Activated CD4-positive, alpha-beta T cell treated with anti-CD3 and anti-CD28 coated beads, Interleukin-2, amount 10 ng/mL, durations not matched to agents 24 days and 14 days (primary cell): ENCODE data around the gene FAHD1. TPM values are rescaled to one million over a fixed set of nuclear protein-coding genes. Genes with fewer than 3 reads are reported as not detected.
A peak's percentile ranks its signal among the peaks of the same experiment; 100 is the strongest.
"Not testable (repeated sequence)": the region's sequence is repeated elsewhere in the genome, so short reads cannot be mapped to it uniquely, and the experiment has no call there.

ENCODE experiments used
- DNase-seq: peaks from one replicate; pipeline ENCODE4 v3.0.0; 2022
- H3K27ac Mint-ChIP-seq: one replicate; pipeline ENCODE4 v1.8.0; 2022; ENCODE audit warnings: mild to moderate bottlenecking, mixed read lengths
- H3K27me3 Mint-ChIP-seq: one replicate; pipeline ENCODE4 v1.8.0; 2022; ENCODE audit warnings: mixed read lengths
- H3K36me3 Mint-ChIP-seq: one replicate; pipeline ENCODE4 v1.8.0; 2022; ENCODE audit warnings: low read depth, mild to moderate bottlenecking, mixed read lengths
- H3K4me1 Mint-ChIP-seq: one replicate; pipeline ENCODE4 v1.8.0; 2021; ENCODE audit warnings: mixed read lengths
- H3K4me3 Mint-ChIP-seq: one replicate; pipeline ENCODE4 v1.8.0; 2022; ENCODE audit warnings: mild to moderate bottlenecking, moderate library complexity, mixed read lengths
- H3K9me3 Mint-ChIP-seq: one replicate; pipeline ENCODE4 v1.8.0; 2021; ENCODE audit warnings: mixed read lengths
- intact Hi-C: fragments of 100-400 bp; cut with micrococcal nuclease; formaldehyde crosslinking; loops from one replicate; pipeline ENCODE4 v1.15.1; 2023
- total RNA-seq: library from RNA; stranded (reverse); gene quantifications from 2 replicates; pipeline ENCODE4 v1.2.3, GENCODE V29; 2022

FAHD1 gene
- total RNA-seq, 1 donor from 2014 or later = 20.2 TPM

DNA sequence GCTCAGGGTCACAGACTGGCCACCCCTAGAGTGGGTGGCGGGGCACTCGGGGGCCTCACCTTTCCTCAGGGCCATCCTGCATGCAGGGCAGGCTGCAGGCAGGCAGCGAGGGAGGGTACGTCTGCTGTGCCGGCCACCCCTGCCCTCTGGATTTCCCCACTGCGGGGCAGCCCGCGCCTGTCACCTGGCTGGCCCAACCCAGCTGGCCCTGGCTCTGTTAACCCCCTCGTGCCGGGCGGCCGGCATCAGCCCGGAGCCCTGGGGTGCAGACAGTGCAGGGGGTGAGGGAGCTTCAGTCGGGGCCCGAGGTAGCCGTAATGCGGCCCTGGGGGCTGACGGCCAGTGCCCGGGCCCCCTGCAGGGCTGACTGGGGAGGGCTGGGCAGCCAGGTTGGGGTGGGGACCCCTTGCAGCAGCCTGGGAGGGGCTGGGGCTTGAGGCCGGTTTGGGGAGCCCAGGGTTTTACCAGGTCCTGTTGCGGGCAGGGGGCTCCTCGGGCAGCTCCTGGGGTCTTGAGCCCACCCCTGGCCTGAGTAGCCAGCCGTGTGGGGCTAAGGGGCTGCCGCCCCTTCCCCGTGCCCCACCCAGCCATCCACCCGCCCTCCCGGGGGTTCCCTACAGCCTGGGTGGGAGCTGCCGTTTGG, 33.3 kb upstream of the FAHD1 start, which contains the start of gene IGFALS:
Gene IGFALS (minus strand): TSS at position 128 of the 643 bp plus-strand sequence. CDS start 53 bp downstream, at position 75.
- DNase-seq = no peak
- intact Hi-C loops = no loop called here
- Mint-ChIP-seq H3K27me3 (no peaks in the 10 kb centered on the region), H3K4me3 (no peak within 1 kb of the TSS), H3K27ac (no peak within 1 kb of the TSS), H3K9me3 (no peaks in the 10 kb centered on the region), H3K4me1 (no peaks in the 10 kb centered on the region), H3K36me3 (peaks cover 7% of the 10 kb centered on the region)

DNA sequence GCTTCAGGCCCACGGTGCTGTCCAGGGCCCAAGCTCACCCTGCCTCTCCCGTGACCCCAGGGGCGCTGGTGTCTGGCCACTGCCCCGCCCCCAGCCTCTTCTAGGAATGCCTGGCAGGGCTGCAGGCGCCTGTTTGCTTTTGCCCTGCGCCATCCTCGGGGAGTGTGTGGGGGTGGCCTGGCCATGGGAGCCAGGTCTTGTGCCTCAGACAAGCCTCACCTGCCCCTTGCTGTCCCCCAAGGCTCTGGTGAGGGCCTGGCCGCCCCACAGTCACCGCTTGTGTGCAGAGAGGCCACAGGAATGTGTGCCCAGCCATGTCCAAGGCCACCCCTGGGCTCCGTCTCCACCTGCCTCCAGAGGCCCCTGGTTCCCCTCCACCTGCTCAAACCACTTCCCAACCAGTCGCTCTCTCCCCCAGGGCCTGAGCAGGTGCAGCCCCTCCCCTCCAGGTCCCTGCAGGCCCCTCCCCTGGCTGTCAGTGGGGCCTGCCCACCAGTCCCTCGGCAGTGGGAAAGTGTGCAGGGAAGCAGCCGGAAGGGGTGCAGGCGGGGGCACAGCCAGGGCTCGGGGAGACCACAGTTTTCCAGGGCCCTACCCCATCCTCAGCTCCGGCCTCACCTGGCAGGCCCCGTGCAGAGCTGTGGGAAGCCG, 32.7 kb upstream of the FAHD1 start:
- Mint-ChIP-seq H3K36me3 (peaks cover 2% of the 10 kb centered on the region), H3K9me3 (peaks cover 4% of the 10 kb centered on the region), H3K27me3 (no peaks in the 10 kb centered on the region), H3K4me1 (no peaks in the 10 kb centered on the region), H3K4me3 (no peak overlapping the region), H3K27ac (no peak overlapping the region)
- intact Hi-C loops = no loop called here
- DNase-seq = no peak

DNA sequence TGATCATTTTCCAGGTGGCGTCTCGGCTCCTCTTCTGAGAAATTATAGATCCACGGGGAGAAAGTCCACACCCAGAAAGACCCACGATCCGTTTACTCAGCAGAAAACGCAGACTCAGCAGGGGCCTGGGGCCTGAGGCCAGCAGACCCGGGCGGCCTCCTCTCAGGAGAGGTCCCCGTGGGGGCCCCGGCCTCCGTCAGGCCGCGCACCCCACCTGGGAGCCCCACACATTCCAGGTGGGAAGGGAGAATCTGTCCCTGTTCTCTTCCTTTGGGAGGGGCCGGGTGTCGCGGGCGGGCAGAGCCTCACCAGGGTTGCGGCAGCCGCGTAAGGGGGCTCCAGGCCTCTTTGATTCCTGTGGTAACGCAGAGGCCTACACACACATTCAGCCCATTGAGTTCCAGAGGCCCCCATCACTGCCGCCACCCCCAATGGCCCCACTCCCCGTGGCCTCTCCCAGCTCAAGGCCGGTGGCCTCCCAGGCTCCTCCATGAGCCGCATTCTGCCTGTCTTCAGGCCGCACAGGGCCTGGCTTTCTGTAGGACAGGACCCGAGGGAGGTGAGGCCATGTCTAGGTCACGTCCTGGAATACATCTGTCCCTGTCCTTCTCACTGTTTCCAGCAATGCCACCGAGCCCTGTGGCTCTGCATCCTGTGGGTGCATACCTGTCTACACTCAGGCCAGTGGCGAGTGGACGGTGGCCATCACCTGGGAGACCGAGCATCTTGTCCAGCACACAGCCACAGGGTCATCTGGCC, 31.9 kb upstream of the FAHD1 start:
- intact Hi-C loops = no loop called here
- Mint-ChIP-seq H3K9me3 (peaks cover 7% of the 10 kb centered on the region), H3K27me3 (no peaks in the 10 kb centered on the region), H3K36me3 (peaks cover 2% of the 10 kb centered on the region), H3K4me3 (no peak overlapping the region), H3K27ac (no peak overlapping the region), H3K4me1 (no peaks in the 10 kb centered on the region)
- no peak for DNase-seq

DNA sequence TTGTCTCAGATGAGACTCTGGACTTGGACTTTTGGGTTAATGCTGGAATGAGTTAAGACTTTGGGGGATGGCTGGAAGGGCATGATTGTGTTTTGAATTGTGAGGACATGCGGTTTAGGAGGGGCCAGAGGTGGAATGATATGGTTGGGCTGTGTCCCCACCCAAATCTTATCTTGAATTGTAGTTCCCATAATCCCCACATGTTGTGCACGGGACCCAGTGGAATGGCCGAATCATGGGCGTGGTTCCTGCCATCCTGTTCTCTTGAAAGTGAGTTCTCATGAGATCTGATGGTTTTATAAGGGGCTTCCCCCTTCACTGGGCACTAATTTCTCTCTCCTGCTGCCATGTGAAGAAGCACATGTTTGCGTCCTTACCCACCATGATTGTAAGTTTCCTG, 27.7 kb upstream of the FAHD1 start:
- H3K4me1 Mint-ChIP-seq, intact Hi-C loops, H3K27me3 Mint-ChIP-seq, H3K4me3 Mint-ChIP-seq, H3K27ac Mint-ChIP-seq, H3K36me3 Mint-ChIP-seq, DNase-seq: not testable (repeated sequence)
- H3K9me3 Mint-ChIP-seq = peaks cover 14% of the 10 kb centered on the region

DNA sequence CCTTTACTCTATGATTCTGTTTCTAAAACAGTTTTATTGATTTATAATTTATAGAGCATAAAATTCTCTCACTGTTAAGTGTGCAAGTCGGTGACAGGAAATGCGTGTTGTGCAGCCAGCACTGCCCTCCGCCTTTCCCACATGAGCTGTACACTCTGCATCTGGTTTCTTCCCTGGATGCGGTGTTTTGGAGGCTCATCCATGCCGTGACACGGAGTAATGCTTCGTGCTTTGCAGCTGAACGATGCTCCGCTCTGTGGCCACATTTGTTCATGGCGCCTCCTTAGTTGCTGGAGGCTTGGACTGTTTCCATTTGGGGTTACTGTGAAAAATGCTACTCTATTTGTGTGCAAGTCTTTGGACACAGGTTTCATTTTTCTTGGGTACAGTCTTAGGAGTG, 26.3 kb upstream of the FAHD1 start:
- intact Hi-C loops = no loop called here
- H3K27me3 Mint-ChIP-seq = no peaks in the 10 kb centered on the region
- no peak overlapping the region for H3K4me3 Mint-ChIP-seq
- DNase-seq = no peak
- no peaks in the 10 kb centered on the region for H3K4me1 Mint-ChIP-seq
- peaks cover 4% of the 10 kb centered on the region for H3K36me3 Mint-ChIP-seq
- H3K27ac Mint-ChIP-seq = no peak overlapping the region
- peaks cover 14% of the 10 kb centered on the region for H3K9me3 Mint-ChIP-seq

DNA sequence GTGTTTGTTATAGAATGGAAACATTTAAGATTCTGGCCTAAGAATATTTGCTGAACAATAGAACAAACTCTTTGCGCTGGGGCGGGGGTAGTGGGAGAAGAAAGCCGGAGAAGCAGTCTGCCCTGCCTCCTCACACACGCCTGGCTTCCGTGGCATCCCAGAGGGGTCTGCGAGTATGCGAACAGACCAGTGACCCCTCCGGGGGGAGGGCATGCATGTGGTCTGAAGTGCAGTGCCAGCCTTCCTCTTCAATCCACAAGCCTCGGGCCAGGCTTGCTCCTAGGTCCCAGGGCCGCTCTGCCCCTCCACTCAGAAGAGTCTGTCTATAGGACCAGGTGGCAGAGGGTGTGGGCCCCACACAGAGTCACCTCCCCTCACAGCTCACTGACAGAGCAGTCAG, 19.4 kb upstream of the FAHD1 start:
- Mint-ChIP-seq H3K4me1 (no peaks in the 10 kb centered on the region), H3K27me3 (no peaks in the 10 kb centered on the region), H3K27ac (no peak overlapping the region), H3K4me3 (no peak overlapping the region), H3K36me3 (peaks cover 14% of the 10 kb centered on the region), H3K9me3 (no peaks in the 10 kb centered on the region)
- DNase-seq = no peak
- intact Hi-C loops = no loop called here

DNA sequence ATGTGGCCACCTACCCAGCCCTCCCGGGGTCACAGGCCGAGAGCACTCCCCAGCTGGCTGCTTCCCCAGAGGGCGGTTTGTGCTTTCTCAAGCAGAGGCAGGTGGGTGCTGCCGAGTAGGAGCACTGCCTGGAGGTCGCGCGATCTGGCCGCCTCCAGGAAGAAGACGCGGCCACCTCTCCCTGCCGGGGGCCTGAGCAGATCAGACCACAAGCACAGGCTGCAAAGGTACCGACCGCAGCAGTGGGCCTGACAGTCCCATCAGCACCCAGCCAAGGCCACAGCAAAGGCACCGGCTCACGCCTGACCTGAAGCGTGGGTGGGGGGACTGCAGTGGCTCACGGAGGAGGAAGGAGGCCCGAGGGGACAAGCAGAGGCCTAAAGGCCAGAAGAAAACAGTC, 18.3 kb upstream of the FAHD1 start:
- H3K27me3 Mint-ChIP-seq = no peaks in the 10 kb centered on the region
- peaks cover 16% of the 10 kb centered on the region for H3K36me3 Mint-ChIP-seq
- H3K4me3 Mint-ChIP-seq = no peak overlapping the region
- intact Hi-C loops = no loop called here
- no peak for DNase-seq
- peaks cover 4% of the 10 kb centered on the region for H3K4me1 Mint-ChIP-seq
- H3K27ac Mint-ChIP-seq = no peak overlapping the region
- no peaks in the 10 kb centered on the region for H3K9me3 Mint-ChIP-seq

DNA sequence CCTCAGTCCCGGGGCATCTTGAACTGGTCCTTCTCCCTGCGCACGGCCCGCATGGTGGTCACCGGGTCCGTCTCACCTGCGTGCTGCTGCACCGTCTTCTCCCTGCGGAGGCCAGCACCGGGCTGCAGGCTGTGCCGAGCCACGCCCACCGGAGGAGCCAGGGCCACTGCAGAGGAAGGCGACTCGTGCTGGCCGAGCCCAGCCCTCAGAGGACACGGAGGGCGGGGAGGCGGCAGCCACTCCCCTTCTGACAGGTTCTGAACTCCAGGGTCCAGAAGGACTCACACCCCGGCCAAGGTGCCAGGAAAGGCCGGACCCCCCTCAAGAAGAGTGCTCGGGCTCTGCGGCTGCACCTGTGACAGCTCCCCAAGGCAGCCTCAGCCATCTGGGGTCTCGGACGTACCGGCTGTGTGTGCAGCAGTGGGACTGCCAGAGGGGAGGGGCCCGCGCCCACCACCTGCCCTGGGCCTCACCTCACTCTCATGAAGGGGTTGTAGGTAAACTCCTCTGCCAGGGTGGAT, 17.7 kb upstream of the FAHD1 start:
- Mint-ChIP-seq H3K9me3 (no peaks in the 10 kb centered on the region), H3K4me1 (peaks cover 4% of the 10 kb centered on the region), H3K27me3 (no peaks in the 10 kb centered on the region), H3K36me3 (peaks cover 16% of the 10 kb centered on the region), H3K27ac (no peak overlapping the region), H3K4me3 (no peak overlapping the region)
- intact Hi-C loops = no loop called here
- DNase-seq = no peak

DNA sequence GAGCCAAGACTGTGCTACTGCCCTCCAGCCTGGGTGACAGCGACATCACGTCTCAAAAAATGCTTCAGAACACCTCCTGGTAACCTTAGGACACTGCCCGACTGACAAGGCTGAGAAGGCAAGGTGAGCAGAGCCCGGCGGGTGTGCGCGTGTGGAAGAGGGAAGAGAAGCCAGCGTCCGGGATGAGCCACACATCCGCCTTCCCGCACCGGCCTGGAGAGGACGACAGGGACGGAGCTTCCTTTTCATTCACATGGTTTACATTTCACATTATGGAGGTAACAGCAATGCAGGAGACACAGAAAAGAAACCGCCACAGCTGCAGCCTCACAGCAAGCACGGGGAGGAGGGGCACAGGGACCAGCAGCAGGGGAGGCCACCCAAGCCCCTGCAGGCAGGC, 16.9 kb upstream of the FAHD1 start:
- peaks cover 16% of the 10 kb centered on the region for H3K36me3 Mint-ChIP-seq
- H3K27me3 Mint-ChIP-seq = no peaks in the 10 kb centered on the region
- intact Hi-C loops = loop anchor here (5.0 kb wide), 1 partner anchor 117 kb away; no protein-coding TSS in a partner anchor
- DNase-seq = no peak
- no peak overlapping the region for H3K4me3 Mint-ChIP-seq
- H3K9me3 Mint-ChIP-seq = no peaks in the 10 kb centered on the region
- H3K27ac Mint-ChIP-seq = no peak overlapping the region
- H3K4me1 Mint-ChIP-seq = peaks cover 4% of the 10 kb centered on the region

DNA sequence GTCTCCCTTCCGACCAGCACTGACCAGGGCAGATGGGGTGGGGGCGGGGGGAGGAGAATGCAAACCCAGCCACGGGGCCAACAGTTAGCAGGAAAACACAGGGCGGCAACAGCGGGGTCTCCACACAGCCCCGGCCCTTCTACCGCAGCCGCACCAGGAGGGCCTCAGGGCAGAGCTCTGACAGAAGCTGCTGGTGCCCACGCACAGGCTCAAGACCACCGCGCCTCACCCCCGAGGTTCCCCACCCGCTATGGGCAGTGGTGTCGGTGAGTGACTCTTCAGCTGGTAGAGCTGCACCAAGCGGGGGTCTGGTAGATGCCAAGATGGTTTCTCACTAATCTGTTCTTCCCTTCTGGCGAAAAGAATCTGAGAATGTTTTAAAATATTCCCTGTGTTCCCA, 16.5 kb upstream of the FAHD1 start:
- intact Hi-C loops = loop anchor here (5.0 kb wide), 1 partner anchor 117 kb away; no protein-coding TSS in a partner anchor
- Mint-ChIP-seq H3K36me3 (peaks cover 21% of the 10 kb centered on the region), H3K27me3 (no peaks in the 10 kb centered on the region), H3K27ac (no peak overlapping the region), H3K4me3 (no peak overlapping the region), H3K9me3 (no peaks in the 10 kb centered on the region), H3K4me1 (peaks cover 4% of the 10 kb centered on the region)
- no peak for DNase-seq

DNA sequence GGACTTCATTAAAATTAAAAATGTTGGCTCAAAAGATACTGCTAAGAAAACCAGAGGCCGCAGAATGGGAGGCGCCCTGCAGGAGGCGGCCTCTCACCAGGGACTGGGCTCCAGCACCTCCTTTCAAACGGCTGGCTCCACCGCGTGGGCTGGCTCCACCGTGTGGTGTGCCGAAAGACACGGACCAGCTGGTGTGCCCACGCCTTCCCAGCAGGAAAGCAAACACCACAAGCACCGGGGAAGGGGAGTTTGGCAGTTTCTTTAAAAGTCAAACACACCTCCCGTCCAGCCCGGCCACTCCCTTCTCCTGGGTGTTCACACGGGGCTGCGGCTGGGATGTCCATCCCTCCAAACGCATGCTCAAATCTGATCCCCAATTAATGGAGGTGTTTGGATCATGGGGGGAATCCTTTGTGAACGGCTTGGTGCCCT, 14.3 kb upstream of the FAHD1 start:
- no peak overlapping the region for H3K4me3 Mint-ChIP-seq
- intact Hi-C loops = loop anchor here (5.0 kb wide), 1 partner anchor 115 kb away; no protein-coding TSS in a partner anchor
- H3K27ac Mint-ChIP-seq = no peak overlapping the region
- peak; percentile 82 for DNase-seq
- H3K36me3 Mint-ChIP-seq = peaks cover 14% of the 10 kb centered on the region
- H3K9me3 Mint-ChIP-seq = no peaks in the 10 kb centered on the region
- no peaks in the 10 kb centered on the region for H3K27me3 Mint-ChIP-seq
- H3K4me1 Mint-ChIP-seq = peaks cover 4% of the 10 kb centered on the region

DNA sequence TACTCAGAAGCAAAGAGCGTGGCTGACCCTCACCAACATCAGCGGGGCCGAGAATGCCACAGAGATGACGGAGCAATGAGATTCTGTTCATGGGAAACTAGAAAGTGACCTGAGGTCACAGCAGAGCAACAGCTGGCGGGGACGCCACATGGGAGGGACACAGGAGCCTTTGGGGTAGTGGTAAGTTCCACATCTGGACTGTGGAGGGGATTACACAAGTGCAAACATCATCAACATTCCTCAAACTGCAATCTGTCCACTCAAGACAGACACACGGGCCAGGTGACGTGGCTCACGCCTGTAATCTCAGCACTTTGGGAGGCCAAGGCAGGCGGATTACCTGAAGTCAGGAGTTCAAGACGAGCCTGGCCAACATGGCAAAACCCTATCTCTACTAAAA, 11.5 kb upstream of the FAHD1 start:
- DNase-seq = no peak
- Mint-ChIP-seq H3K9me3 (no peaks in the 10 kb centered on the region), H3K36me3 (peaks cover 11% of the 10 kb centered on the region), H3K4me1 (peaks cover 4% of the 10 kb centered on the region), H3K27ac (no peak overlapping the region), H3K27me3 (no peaks in the 10 kb centered on the region), H3K4me3 (no peak overlapping the region)
- intact Hi-C loops = no loop called here

DNA sequence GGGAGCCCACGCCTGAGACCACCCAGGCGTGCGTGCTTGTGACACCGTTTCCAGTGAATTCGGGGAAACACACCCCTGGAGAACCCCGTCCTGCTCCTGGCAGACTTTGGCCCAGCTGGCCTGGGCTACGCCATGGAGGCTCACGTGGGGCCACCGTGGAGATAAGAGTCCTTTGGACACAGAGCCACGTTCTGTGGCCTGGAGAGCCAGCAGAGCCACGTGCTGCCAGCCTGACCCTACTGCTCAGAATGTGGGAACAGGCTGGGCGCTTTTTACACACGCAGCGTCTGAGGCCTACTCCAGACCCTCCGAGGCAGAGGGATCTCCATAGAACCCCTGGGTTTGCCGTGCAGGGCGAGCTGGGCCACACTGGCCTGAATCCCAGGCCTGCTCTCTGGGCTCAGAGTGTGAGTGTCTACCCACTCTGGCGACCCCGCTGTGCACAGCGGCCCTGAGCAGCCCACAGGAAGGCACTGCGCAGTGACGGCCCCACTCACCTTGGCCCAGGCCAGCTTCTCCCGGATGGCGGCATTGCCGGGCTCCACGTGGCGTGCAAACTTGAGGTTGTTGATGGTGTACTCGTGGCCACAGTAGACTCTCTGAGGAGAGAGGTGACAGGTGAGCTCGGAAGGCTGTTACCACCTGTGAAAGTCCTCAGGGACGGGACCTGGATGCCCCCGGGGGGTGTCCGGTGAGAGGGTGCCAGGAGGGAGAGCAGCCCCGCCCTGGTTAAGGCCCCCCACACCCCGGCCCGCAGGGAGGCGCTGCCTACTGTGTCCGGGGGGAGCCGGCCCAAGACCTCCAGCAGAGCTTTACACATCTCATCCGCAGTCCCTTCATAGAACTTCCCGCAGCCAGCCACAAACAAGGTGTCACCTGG, 10.4 kb upstream of the FAHD1 start:
- H3K36me3 Mint-ChIP-seq = peaks cover 11% of the 10 kb centered on the region
- no peak overlapping the region for H3K4me3 Mint-ChIP-seq
- no peak for DNase-seq
- H3K9me3 Mint-ChIP-seq = no peaks in the 10 kb centered on the region
- intact Hi-C loops = no loop called here
- H3K4me1 Mint-ChIP-seq = peaks cover 4% of the 10 kb centered on the region
- no peaks in the 10 kb centered on the region for H3K27me3 Mint-ChIP-seq
- no peak overlapping the region for H3K27ac Mint-ChIP-seq
